NCI-H526 treated with DMSO at 0.1 percent for 48 hours (cell line): ENCODE results near the gene IGFALS.

Source experiments
- DNase-seq: peaks from one replicate; lab custom pipeline; 2025; lab: John Stamatoyannopoulos, UW

The IGFALS gene

DNA sequence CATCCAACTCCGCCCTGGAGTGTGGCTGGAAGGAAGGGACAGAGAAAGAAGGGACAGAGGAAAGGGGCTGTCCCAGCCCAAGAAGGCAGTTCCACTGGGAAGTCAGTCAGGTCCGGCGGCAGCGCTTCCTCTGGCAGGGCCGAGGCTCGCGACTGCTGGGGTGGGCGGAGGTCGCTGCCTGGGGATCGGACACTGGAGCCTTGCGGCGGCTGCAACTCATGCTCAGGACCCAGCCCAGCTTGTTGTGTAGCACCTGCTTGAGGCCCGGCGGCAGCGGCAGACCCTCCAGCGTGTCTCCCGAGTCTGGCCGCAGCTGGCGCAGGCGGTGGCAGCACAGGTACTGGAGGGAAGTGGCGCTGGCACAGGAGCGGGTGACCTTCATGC is 16.5 kb downstream of the IGFALS start:
- no peak for DNase-seq

DNA sequence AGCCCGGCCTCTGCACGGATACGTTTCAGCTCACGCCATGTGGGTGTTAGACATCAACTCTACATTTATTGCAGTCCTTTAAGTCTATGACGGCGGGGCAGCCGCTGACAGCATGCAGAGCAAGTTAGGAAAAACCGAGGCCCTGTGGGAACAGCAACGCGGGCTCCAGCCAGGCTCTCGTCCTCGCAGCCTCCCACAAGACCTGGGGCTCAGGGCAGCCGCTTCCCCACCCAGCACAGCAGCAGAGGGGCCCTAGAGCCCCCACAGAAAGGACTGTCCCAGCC is 16.9 kb downstream of the IGFALS start:
- no peak for DNase-seq

DNA sequence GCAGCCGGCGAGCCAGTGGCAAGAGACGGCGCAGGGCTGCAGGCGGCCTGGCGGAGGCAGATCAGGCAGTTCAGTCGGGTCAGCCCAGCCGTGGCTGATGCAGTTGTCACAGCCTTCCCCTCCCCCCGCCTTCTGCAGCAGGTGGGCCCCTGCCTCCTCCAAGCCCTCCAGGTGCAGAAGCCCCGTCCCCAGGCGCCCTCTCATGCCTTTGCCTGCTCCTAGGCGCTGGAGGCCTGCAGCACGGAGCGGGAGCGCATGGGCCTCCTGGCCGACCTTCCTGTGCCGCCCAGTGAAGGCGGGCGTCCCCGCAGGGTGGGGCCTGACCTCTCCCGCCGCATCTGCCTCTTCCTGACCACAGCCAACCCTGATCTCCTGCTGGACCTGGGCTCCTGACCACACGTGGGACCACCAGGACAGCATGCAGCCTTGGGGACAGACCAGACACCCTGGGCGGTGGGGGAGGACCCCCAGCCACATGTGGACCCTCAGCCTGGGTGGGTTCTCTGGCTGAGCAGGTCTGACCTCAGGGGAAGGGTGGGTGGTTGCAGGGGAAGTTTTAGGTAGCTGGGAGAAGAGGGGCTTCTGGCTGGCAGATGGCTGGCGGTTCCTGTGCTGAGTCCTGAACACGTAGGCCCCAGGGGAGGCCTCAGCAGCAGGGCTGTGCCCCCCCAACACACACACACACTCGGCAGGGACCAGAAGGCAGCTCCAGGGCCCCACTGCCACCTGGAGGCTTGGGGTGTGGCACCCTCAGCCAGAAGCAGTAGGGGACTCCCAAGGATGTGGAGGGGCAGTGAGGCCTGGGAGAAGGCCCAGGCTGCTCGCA is 17.4 kb downstream of the IGFALS start:
- DNase-seq, result no peak

DNA sequence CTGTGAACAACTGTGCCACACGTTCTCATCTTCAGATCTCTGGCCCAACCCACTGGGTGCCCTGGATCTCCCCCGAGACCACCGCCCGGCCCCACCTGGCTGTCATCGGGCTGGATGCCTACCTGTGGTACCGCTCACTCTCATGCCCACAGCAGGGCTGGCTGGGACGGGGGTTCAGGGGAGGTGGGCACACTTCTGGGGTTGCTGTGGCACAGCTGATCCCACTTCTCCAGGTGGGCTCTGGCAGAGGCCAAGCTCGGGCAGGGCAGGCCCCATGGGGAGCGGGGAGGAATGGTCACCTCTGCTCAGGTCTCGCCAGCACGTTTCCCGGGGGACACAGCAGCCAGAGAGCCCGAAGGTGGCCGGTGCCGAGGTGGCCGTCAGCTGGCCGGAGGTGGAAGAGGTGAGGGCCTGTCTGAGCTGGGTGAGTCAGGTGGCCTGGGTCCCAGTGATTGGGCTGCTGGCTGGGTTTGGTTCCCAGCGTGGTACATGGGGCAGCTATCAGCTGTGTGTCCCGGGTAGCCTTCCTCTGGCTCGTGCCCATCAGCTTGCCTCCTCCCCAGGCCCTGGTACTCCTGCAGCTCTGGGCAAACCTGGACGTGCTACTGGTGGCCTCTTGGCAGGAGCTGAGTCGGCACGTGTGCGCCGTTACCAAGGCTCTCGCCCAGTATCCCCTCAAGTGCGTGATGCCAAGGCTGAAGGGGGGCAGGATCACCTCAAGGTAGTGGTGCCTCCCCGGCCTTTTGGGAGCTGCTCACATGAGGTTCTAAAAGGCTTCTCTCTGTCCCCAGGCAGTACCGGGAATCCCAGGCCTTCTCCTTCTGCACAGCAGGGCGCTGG is 18.3 kb downstream of the IGFALS start:
- DNase-seq, result no peak

DNA sequence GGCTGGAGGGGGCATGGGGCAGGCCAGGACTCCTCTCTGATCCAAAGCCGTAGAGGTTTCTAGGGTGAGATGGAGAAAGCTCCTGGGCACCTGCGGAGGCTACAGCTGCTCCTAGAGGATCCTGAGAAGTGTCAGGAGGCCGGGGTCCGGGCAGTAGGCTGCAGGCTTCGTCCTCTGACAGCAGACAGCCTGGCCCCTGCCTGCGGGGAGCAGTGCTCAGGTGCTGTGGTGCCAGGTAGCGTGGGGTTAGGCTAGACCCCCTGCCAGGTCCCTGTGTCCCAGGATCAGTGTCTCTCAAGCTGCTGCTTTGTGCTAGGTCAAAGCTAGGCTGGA is 19.1 kb downstream of the IGFALS start:
- no peak for DNase-seq

DNA sequence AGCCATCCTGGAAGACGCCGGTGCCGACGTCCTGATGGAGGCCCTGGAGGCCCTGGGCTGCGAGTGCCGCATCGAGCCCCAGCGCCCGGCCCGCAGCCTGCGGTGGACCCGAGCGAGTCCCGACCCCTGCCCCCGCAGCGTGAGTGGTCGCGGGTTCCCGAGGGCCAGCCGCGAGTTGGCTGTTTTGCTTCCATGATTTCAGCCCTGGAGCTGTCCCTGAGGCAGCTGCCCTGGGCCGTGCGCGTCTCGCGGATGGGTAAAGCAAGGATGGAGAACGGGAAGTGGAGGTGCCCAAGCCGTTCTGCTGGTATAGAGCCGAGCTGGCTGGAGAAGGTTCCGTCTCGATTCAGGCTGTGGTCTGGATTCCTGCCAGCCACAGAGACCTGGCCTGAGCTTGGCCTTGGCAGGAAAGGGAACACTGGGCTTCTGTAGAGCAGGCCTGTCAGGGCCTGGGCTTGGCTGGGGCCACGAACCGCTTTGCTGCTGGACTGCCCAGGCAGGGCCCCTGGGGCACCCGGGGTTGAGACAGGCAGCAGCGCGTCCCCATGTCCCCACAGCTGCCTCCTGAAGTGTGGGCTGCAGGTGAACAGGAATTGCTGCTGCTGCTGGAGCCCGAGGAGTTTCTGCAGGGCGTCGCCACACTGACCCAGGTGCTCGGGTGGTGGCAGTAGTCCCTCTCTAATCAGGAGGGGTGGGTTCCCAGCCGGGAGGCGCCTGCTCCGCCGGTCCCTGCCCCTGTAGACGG is 19.6 kb downstream of the IGFALS start:
- no peak for DNase-seq

DNA sequence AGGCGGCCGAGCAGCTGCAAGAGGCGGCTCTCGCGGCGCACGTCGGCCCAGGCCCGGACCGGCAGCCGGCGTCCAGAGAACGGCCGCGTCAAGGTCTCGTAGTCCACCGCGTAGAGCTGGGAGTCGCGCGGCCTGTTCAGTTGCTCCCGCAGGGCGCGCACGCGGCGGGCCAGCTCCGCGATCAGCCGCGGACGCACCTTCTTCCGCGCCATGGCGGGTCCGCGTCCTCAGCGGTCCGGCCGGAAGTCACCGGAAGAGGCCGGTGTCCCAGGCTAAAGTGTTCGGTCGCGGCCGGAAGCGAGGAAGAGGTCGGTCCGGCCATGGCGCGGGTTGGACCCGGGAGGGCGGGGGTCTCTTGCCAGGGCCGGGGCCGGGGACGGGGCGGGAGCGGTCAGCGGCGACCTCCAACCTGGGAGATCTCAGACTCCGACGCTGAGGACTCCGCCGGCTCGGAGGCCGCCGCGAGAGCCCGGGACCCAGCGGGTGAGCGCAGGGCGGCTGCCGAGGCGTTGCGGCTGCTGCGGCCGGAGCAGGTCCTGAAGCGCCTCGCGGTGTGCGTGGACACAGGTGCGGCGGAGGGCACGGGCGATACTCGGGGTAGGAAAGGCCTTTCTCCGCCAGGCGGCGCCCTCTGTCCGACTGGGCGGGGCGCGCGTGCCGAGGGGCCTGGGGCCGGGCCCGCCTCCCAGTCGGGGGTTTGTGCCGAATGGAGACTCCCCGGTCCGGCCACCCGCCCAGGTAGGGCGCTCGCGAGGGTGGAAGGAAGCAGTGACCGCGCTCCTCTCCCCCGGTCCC is 20.4 kb downstream of the IGFALS start, which contains the start of gene MRPS34:
MRPS34 (minus strand) TSS at position 227 of the 795 bp plus-strand sequence; CDS start at position 212, 15 bp downstream.
- peak; percentile 60 for DNase-seq

DNA sequence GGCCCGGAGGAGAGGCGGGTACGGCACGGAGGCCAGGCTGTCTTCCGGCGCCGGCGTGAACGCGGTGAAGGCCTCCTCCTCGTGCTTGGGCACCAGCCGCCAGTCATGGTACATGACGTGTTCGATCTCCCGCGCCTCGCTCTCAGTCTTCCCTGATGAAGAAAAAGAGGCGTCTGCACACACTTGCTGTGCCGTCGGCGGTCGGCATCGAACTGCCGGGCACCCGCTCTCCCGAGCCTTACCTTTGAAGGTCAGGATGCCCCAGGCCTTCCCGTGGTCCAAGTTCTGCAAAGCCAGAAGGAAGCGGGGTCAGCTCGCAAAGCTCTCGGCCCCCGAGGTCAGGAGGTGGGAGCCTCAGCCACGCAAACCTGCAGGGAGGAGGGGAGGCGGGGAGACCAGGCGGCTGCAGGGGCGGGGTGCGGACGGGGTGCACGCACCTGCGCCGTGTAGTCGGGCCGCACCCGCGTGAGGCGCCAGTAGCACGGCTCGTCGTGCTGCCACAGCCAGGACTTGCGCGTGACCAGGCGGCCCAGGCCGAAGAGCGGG is 21.1 kb downstream of the IGFALS start, which contains the start of gene EME2:
EME2 (plus strand) TSS at position 449 of the 546 bp plus-strand sequence. CDS start 418 bp downstream, outside the sequence.
- DNase-seq, result no peak

DNA sequence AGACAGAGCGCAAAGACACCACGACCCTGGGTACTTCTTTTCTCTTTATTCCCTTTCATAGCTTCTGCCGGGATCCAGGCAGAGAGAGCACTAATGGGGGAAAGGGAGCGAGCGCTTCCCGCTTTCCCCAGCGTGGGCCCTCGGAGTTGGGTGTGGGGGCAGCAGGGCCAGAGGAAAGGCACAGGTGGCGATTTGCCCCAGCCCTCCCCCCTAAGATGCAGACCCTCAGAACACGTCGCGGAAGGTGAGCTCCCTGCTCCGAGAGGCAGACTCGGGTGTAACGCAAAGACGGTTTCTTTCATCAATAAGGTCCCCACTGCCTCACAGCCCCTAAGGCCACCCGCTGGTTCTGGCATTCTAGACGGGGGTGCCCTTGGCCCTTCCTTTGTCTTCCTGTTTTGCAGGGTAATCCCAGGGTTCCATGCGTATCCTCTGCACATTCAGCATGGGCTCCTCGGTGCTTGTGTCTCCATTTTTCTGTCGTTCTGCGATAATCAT is 21.6 kb downstream of the IGFALS start:
- DNase-seq, result no peak

DNA sequence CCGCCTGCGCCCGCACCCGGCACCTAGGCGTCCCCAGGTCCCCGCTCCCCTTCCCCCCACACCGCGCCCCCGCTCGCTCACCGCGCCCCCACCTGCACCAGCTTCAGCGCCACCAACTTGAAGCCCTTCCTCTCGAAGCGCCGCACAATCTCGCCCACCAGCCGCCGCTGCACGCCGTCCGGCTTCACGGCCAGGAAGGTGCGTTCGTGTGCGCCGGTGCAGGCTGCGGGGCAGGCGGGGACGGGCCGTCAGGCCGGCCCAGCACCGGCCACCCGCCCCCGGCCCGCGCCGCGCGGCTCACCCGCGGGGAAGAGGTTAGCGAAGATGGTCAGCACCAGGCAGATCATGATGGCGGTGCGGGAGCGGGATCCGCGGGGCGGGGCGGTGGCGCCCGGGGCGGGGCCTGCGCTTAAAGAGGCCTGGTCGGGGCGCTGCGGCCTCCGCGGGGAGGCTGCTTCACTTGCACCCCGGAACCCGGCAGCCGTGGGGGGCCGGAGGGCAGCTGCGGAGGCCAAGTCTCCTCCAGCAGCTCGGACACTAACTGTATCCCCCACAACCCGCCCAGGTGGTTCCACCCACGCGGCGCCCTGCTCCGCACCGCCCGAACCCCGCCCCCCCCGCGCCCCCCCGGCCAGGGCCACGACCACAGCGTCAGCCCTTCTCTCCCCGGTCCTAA is 22.2 kb downstream of the IGFALS start, which contains the start of gene NME3:
NME3 (minus strand) TSS at position 356 of the 676 bp plus-strand sequence; CDS start at position 347, 9 bp downstream.
- no peak for DNase-seq

DNA sequence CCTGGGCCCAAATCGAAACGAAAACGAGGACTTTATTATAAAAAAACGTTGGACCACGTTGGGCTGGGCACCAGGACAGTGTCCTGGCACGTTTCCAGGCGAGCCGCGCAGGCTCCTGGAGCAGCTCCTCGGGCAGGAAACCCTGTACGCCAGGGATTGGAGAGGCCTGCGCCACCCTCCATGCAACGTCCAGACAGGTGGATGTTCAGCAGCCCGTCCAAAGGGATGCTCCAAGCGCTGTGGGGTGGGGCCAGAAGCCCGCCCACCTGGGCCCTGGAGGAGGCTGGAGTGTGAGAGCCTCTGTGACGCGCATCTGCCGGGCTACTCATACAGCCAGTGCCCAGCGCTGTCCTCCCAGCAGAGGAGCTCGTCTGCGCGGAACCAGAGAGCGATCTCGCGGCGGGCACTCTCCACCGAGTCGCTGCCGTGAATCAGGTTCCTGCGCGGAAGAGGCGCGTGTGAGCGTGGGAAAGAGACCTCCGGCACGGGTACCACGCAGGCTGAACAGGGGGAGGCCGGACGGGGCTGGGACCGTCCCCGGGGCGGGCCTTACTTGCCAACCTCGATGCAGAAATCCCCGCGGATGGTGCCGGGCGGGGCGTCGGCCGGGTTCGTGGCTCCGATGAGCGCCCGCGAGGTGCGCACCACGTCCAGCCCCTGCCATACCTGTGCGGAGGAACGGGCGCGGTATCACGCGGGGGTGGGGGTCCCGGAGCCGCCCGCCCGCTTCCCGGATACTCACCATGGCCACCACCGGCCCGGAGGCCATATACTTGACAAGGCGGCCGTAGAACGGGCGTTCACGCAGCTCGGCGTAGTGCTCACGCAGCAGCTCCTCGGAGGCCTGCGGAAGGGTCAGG is 22.9 kb downstream of the IGFALS start:
- peak; percentile 61 for DNase-seq

DNA sequence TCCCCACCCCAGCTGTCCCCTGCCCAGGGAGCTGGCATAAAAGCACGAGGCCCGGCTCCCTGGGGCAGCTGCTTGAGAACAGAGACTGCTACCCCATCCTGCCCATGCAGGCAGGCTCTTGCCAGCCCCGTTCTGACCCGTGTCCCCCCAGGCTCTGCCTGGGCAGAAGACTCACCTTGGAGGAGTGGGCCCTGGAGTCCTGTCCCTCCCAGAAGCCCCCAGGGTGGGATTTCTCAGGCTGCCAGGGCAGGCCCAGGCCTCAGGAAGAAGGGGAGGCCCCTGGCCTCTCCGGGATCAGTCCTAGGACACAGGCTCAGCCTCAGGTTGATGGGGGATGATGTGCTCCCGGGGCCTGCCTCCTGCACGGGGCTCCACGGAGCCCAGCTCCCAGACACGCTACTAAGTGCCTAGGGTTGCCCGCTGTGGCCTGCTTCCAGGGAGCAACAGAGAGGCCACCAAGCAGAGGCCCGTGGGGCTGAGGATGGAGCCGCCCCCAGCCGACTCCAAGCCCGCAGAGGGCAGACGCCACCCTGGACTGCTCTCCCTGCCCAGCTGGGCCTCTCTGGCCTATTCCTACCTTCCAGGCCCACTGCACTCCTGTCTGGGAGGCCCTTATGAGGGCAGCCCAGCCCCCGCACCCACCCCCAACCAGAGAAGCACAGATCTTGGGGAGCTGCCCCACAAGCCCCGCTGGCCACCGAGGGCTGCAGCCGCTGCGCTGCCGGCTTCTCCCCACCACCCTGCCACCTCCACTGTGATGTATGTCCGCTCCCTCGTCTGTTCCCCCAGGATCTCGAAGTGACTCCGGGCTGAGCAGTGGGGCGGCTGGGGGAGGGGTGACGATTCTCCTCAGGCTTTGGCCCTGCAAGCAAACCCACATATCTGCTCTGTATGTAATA is 23.9 kb downstream of the IGFALS start:
- no peak for DNase-seq

DNA sequence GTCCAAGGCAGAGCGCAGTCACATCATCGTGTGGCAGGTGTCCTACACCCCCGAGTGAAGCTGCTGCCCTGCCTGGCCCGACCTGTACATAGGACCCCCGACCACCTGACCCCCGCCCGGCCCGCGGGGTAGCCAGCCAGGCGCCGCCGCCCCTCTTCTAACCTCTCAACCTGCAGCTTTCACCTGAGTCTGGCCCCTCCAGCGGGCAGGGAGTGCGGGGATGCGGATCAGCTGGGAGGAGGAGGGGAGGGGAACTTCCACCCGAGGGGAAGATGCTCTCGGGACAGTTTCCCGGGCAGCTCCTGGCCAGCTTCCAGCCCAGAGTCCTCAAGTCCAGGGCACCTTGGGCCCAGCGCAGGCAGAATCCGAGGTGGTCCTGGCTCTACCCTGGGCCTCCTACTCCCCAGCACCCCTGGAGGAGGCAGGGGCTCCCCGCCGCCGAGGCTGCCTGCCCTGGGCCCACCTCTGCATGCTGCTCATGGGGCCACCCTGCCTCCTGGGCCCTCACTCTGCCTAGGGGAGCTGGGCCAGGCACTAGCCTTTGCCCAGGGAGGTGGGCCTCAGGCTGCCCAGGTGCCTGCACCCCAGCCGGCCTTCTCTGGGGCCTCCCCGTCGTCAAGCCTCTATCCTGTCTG is 24.6 kb downstream of the IGFALS start:
- no peak for DNase-seq

DNA sequence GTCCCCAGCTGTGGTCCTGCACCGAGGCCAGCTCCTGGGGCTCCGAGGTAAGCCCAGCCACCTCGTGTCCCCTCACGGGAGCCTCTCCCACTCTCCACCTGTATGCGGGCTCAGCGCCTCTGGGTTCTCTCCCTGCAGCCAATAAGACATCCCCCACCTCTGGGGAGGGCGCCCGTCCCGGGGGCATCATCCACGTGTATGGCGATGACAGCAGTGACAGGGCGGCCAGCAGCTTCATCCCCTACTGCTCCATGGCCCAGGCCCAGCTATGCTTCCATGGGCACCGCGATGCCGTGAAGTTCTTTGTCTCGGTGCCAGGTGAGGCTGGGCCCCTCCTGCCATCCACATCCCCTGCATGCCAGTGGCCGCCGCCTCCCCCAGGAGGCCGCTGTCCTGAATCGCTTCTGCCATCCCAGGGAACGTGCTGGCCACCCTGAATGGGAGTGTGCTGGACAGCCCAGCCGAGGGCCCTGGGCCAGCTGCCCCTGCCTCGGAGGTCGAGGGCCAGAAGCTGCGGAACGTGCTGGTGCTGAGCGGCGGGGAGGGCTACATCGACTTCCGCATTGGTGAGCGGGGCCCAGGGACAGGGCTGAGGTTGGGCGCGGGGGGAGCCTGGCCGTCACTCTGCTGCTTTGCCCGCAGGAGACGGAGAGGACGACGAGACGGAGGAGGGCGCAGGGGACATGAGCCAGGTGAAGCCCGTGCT is 25.3 kb downstream of the IGFALS start:
- DNase-seq, result no peak

DNA sequence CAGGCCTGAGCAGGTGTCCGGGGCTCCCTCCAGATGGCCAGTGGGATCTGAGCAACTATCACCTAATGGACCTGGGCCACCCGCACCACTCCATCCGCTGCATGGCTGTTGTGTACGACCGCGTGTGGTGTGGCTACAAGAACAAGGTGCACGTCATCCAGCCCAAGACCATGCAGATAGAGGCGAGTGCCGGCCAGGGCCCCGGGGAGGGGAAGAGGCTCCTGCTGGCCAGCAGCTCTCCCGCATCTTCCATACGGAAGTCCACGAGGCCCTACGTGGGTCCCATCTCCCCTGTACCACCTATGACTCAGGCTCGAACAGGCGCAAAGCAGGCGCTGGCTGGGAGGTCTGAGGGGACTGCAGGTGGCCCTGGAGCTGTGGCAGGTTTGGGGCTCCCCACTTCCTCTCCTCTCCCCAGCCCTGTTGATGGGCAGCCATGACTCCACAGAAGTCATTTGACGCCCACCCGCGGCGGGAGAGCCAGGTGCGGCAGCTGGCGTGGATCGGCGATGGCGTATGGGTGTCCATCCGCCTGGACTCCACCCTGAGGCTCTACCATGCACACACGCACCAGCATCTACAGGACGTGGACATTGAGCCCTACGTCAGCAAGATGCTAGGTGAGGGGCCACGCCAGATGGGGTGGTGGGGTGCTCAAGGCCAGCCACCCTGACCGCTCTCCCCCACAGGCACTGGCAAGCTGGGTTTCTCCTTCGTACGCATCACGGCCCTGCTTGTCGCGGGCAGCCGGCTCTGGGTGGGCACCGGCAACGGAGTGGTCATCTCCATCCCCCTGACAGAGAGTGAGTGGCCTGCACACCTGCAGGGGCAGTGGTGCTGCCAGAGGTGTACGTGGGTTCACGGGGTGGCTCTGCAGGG is 26.1 kb downstream of the IGFALS start:
- DNase-seq, result no peak

DNA sequence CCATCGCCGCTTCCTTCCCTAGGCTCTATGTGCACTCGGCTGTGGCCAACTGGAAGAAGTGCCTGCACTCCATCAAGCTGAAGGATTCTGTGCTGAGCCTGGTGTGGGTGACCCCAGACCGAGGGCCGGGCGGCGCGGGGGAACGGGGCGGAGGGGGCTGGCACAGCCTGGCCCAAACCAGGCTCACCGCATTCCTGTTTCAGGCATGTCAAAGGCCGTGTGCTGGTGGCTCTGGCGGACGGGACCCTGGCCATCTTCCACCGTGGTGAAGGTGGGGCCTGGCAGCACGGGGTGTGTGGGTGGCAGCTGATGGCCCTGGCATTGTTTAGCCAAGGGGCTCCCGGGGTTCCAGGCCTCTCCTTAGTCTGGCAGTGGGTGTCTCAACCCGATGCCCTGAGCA is 26.8 kb downstream of the IGFALS start:
- no peak for DNase-seq
